Skin epidermis (tissue), 12 donors: ENCODE results near the gene IL1RL2.
A peak's percentile ranks its signal among the peaks of the same experiment; 100 is the strongest.

Source experiments
- H3K27ac ChIP-seq, 21 experiments: fragments of 200-600 bp; sonication (generic) in 11 of 21; one replicate each; pipeline ENCODE4 v1.5.0; 2020; ENCODE audit warnings: mild to moderate bottlenecking in 3 of 21, inconsistent platforms in 2 of 21, moderate library complexity in 2 of 21
- H3K4me3 ChIP-seq, 7 experiments: fragments of 200-600 bp; sonication (generic) in 2 of 7; one replicate each; pipeline ENCODE4 v1.5.0; 2020; ENCODE audit warnings: inconsistent platforms in 2 of 7, mild to moderate bottlenecking in 2 of 7, moderate library complexity in 1 of 7

Gene IL1RL2

DNA sequence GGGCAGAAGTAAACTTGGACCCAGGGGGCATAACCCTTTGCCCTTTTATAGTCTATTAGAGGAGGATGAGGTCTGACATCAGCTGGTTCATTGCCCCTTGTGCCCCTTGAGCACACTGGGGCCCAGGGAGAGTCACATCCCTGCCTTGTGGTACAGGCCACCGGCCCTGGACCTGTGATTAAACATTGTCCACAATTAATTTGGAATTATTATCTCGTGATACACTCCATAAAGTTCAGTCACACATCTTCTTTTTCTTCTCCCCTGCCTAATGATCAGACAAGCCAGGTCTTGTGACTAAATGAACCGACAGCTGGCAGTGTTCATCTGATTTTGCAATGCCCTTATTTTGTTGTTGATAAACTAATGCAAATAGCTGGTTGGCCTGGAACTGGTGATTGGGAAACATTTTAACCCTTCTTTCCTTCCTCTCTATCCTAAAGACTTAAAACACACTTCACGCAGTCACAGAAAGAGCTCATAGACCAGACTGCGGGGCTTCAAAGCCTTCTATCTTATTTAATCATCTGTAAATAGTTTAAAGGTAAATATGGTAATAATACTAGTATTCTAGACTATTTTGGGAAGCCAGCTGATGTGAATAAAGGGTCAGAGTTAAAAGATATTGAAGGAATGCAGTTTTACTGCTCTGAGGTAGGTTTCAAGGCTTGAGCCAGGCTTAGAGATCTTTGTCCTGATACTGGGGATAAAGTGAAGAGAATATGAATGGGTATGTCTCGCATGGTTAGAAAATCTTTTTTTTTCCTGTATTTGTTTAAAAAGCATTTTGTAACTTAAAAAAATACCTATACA is 30.9 kb upstream of the IL1RL2 start:
- peak overlapping the region in 20 of 21 experiments; percentile 30 to 92 (median 74) for H3K27ac ChIP-seq

DNA sequence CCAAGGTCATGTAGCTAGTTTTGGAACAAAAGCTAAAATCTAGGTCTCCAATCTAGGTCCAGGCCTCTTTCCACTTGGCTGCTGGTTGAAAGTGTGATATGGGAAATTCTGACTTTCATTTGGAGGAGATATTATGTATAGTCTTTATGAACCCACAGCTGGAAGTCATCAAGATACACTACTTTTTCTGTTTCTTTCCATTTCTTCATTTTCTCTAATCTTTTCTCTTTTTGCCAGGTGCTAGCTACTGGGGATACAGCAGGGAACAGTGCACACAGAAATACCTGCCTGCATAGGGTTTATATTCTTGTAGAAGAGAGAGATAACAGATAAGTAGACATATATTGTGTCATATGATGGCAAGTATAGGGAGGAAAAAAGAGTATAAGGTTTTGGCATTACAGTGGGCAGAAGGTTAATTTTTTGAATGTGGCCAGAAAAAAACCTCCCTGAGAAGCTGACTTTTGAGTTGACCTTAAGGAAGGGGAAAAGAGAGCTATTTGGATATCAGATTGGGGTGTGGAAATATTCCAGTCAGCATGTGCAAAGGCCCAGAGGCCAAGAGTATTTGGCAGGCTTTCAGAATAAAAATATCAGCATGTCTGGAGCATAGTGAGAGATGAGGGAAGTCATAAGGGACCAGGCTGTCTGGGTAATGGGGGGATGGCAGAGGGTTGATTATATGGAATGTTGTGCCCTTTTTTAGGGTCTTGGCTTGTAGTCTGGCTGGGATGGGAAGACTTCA is 28.6 kb upstream of the IL1RL2 start:
- Histone ChIP-seq H3K4me3 (no peak overlapping the region), H3K27ac (peak overlapping the region in 5 of 21 experiments; percentile 0 to 58 (median 21))

More for the DNA sequence above, 30.9 kb upstream of the IL1RL2 start:
- no peak overlapping the region for H3K4me3 ChIP-seq

DNA sequence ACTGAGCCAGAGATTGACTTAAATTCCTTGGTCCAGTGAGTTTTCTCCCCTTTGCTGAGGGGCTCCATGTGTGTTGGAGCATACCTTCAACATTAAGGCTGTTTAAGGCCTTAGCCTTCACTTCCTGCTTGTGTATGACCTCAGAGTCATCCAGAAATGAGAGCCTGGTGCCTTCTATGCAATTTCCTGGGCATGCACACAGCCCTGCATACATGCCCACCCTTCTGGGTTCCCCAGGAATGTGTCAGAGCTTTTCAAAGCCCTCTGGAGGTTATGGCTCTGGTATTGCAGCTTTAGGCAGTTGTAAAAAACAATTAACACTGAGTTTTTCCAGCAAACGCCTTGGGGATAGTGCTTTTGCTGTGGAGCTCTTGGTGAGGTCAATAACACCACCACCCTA is 27.5 kb upstream of the IL1RL2 start:
- H3K4me3 ChIP-seq = no peak overlapping the region
- peak overlapping the region in 6 of 21 experiments; percentile 0 to 32 (median 8) for H3K27ac ChIP-seq

DNA sequence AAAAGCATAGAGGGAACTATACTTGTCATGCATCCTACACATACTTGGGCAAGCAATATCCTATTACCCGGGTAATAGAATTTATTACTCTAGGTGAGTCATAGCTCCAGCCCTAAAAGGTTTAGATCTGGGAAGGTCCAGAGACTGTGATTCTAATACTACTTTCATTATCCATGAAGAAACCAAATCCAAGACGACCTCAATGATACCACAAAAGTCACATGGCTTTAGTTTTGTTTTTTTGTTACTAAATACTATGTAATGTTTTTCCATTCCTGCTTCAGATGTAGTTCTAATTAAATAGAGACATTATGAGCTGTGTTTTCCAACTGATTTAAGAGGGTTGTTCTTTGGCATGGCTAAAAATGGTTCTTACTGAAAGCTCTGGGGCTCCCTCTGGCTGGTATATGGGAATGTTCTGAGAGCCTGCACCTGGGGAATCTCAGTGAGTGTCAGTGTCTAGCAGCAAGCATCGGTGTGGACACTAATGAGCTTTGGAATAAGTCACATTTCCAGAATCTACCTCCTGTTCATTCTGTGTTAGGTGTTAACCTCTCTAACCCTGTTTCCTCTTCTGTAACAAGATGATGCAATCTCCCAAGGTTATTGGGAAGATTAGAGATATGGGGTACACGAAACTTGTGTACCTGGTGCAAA is 20.5 kb upstream of the IL1RL2 start:
- peak overlapping the region in 2 of 21 experiments; percentile 20 to 34 for H3K27ac ChIP-seq
- no peak overlapping the region for H3K4me3 ChIP-seq

DNA sequence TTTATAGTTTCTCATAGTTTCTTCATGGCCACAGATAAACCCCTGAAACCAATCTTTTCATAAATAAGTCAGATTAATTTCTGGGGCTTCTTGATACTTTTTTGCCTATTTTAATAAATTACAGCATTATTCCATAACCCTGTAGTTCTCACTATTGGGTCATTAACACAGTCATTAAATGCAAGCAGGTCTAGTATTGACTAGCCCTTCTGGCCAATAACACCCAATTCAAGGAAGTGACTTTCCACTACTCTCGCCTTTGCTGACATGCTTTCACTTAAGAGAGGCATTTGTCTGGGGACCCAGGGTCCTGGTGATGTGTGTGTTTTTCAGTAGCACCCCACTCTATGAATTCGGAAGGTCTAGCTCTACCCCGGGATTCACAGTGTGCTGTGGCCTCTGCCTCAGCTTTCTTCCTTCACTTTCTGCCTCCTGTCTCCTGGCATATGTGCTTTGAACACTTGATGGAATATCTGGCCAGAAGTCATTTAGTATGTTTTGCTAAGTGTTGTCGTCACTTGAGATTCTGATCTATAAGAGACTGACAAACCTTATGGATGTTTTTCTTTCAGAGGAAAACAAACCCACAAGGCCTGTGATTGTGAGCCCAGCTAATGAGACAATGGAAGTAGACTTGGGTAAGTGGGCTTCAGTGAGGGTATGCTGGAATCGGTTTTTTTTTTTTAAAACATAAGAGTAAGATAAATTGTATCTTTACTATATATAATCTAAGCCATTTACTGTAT is 18.6 kb upstream of the IL1RL2 start:
- Histone ChIP-seq H3K27ac (no peak overlapping the region), H3K4me3 (no peak overlapping the region)

DNA sequence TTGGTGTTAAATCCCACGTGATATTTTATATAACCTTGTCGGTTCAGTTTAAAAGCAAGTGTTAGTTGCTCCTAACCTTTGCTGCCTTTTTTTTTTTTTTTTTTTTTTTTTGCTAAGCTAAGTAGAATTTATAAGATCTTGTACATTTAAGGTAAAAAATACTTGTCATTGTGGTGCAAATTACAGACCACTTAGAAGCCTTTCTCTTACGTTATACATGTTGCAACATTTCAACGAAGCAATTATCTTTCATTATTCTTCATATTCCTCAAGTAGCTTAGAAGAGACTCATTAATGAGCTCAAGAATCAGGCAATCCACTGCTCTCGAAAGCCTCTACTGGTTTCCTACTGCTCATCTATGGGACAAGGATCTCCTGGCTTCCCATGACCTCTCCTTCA is 14.9 kb upstream of the IL1RL2 start:
- Histone ChIP-seq H3K4me3 (no peak overlapping the region), H3K27ac (no peak overlapping the region)

DNA sequence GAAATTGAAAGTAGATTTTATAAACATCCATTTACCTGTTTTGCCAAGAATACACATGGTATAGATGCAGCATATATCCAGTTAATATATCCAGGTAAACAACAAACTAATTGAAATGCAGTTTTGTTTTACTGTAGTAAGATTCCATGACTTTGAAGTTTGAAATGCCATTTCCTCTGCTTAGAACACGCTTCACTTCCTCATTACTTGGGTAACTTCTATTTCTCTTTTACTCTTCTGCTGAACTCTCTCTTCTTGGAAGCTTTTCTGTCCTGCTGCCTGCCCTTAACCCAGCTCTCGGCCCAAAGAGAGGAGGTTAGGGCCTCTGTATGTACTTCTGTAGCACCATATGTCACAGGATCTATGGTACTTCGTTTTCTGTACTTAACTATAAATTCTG is 14.1 kb upstream of the IL1RL2 start:
- H3K4me3 ChIP-seq = no peak overlapping the region
- no peak overlapping the region for H3K27ac ChIP-seq

DNA sequence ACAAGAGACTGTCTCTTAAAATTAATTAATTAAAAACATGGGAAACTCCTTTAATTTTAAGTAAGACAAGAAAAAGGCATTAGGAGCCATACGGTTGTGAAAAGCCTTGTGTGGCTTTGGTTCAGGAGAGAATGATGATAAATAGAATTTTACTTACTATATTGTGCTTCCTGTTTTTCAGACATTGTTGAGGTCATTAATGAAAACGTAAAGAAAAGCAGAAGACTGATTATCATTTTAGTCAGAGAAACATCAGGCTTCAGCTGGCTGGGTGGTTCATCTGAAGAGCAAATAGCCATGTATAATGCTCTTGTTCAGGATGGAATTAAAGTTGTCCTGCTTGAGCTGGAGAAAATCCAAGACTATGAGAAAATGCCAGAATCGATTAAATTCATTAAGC is 10.7 kb upstream of the IL1RL2 start:
- H3K27ac ChIP-seq = no peak overlapping the region
- no peak overlapping the region for H3K4me3 ChIP-seq

DNA sequence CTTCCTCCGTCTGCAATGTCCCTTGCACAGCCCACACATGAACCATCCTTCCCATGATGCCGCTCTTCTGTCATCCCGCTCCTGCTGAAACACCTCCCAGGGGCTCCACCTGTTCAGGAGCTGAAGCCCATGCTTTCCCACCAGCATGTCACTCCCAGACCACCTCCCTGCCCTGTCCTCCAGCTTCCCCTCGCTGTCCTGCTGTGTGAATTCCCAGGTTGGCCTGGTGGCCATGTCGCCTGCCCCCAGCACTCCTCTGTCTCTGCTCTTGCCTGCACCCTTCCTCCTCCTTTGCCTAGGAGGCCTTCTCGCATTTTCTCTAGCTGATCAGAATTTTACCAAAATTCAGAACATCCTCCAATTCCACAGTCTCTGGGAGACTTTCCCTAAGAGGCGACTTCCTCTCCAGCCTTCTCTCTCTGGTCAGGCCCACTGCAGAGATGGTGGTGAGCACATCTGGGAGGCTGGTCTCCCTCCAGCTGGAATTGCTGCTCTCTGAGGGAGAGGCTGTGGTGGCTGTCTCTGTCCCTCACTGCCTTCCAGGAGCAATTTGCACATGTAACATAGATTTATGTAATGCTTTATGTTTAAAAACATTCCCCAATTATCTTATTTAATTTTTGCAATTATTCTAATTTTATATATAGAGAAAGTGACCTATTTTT is 8.9 kb upstream of the IL1RL2 start:
- H3K27ac ChIP-seq = peak overlapping the region in 2 of 21 experiments; percentile 26 to 43

DNA sequence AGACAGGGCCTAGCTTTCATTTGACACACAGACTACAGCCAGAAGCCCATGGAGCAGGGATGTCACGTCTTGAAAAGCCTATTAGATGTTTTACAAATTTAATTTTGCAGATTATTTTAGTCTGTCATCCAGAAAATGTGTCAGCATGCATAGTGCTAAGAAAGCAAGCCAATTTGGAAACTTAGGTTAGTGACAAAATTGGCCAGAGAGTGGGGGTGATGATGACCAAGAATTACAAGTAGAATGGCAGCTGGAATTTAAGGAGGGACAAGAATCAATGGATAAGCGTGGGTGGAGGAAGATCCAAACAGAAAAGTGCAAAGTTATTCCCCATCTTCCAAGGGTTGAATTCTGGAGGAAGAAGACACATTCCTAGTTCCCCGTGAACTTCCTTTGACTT is 7.8 kb upstream of the IL1RL2 start:
- H3K27ac ChIP-seq = no peak overlapping the region
- H3K4me3 ChIP-seq = no peak overlapping the region

More for the DNA sequence above, 8.9 kb upstream of the IL1RL2 start:
- H3K4me3 ChIP-seq = no peak overlapping the region

DNA sequence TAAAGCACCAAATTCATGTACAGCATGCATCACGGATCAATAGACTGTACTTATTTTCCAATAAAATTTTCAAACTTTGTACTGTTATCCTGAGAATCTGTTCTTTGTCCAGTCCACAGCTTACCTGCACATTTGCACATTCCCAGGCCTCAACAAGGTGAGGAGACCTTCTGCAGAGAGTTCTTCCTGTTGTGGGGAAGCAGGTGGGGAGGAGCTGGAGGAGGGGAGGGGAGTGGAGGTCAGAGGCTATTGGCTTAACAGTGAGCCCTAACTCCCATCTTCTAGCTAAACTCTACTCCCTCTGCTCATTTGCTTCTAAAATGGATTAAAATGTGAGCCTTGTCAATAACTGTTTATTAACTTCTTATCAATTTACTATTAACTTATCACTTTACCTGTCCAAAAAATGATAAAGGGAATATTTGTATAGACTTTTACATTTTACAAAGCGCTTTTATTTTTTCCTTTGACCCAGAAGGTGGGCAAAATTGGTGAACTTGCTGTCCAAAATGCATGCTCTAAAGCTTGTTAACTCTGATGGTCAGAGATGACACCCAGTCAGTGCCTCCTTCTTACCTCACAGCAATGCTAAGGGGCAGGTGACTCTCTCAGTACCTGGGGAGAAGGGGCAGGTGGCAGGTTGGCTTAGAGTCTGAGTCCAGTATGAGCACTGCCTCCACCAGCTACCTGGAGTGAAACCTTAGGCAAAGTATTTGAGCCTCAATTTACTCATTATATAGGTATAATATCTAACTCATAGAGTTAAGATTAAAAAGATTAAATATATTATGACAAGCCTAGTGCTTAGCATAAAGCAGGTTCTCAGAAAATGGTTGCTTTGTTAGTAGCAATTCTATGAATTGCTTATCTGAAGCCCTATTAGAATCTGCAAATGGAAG is 6.8 kb upstream of the IL1RL2 start:
- H3K4me3 ChIP-seq = no peak overlapping the region
- H3K27ac ChIP-seq = no peak overlapping the region

DNA sequence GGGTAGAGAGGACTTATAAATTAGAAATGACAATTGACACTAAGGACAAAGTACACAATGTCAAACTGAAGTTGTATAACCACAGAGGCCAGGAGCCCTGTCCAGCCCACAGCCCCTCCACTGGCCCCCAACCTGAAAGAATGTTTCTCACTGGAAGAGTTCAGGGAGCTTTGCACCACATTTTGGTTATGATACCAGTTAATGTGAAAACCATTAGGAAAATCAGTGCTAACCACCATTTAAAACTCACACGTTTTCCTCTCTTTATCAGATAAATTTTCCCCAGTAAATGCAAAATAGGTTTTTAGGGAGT is 6.2 kb upstream of the IL1RL2 start:
- Histone ChIP-seq H3K27ac (no peak overlapping the region), H3K4me3 (no peak overlapping the region)

DNA sequence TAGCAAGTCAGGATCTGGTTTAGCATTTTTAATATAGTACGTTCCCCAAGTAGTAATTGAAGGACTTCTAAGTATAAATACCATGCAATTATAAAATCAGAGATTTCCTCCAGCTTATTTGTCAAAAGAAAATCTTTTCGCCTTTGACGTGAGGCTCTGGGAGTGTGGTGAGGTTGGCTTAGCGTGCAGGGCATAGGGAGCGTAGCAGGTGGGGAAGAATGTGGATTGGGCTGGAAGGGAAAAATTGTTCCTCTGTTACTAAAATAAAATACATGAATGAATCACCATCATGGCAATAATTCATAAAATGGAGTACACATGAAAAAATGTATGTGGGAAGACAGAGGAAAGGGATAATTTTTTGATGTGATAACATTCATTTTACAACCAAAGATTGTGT is 5.4 kb upstream of the IL1RL2 start:
- Histone ChIP-seq H3K27ac (peak overlapping the region in 2 of 21 experiments; percentile 17 to 21), H3K4me3 (no peak overlapping the region)

DNA sequence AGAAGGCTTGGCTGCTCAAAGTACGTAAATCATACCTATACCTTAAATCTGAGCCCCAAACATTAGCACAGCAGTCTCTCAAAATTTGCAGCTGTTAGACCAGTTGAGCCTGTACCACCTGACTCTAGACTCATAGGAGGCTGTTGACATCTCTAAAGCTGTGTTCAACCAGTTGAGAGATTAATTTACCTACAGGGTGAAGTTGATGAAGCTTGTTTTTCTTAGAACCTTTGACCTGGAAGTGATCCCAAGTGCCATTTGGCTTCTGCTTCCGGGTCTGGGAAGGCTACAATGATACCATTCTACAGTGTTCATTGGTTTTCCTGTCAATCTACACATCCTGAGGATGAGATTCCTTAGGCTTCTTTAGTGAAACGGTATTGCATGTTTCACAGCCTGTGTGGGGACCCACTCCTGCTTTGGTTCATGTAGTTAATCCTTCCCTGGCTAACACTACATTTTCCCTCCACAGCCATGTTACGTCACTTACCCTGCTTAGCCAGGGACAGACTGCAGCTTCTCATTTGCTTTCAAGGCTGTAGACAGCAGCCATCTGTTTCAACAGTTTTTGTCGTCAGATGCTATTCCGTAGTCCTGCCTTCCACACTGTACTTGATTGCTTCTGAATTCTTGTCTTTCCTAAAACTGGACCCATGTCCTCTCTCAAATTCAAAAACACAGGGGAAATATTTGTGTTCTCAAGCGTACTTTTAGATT is 4.7 kb upstream of the IL1RL2 start:
- Histone ChIP-seq H3K27ac (peak overlapping the region in 5 of 21 experiments; percentile 17 to 34 (median 26)), H3K4me3 (no peak overlapping the region)

DNA sequence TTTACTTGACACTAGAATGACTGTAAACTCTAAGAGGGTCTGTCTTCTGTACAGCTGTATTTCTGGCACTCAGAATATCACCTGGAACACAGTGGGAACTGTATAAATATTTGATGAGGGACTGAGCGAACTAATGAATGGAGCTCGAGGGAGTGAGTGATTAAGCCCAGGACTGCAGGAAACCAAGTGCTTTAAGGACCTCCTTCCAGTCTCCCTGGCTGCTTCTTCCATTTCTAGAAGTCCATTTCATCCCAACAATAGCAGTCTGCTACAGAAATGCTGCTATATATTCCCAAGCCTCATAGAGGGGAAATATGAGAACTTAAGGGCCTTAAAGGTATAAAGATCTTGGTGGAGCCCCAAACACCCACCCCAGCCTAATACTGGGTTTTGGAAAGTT is 2.8 kb upstream of the IL1RL2 start:
- Histone ChIP-seq H3K27ac (no peak overlapping the region), H3K4me3 (no peak overlapping the region)

DNA sequence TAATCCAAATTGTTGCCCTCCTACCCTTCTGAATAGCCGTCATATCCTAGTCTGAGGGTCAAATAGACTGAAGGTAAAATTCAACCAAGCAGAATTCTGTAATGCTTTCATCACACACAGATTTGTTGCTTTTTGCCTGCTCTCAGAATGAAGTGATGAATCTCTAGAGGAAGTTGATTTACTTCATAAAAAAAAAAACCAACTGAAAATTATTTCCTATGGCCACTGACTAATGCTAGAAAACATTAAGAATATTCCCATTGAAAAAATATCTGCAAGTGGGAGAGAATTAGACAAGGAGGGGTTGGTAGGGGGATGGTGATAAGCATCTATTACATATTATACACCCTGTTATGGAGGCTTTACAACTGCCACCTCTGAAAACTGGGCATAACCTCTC is 2.3 kb upstream of the IL1RL2 start:
- Histone ChIP-seq H3K27ac (no peak overlapping the region), H3K4me3 (no peak overlapping the region)

DNA sequence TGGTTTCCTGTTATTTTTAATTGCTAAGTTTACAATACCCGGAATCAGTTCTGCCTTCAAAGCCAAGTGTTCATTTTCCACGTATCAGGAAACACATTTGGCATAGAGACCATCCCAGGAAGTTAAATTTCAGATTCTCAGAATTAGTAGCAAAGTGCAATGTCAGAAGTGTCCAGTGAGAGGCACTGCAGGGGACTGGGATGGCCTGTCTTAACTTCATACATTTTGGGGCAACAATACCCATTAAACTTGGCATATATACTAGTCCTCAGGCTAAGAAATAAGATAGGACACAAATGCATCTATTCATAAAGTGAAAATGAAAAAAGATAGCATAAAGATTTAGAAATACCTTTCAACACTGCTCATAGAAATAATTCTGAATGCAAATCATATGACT is 1.5 kb upstream of the IL1RL2 start:
- Histone ChIP-seq H3K4me3 (no peak overlapping the region), H3K27ac (peak overlapping the region in 1 of 21 experiments; percentile 43)
